ENCODE data around the gene EPAS1. TPM values are rescaled to one million over a fixed set of nuclear protein-coding genes. Genes with fewer than 3 reads are reported as not detected.

EPAS1 gene
- total RNA-seq, 1 experiment from 2014 or later, result 8.5 TPM

DNA sequence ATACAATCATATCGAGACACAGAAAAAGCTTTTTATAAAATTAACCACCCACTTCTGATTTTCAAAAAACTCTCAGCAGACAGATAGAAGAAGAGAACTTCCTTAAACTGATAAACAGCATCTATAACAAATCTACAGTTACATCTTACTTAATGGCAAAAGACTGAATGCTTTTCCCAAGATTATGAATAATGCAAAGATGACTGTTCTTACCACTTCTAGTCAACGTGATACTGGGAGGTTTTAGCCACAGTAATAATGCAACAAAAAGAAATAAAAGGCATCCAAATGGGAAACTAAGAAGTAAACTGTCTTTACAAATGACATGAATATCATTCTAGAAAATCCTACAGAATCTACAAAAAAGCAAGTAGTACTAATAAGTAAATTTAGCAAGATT, 124.2 kb downstream of the EPAS1 start (continued):
- TF ChIP-seq, protein P1, sequence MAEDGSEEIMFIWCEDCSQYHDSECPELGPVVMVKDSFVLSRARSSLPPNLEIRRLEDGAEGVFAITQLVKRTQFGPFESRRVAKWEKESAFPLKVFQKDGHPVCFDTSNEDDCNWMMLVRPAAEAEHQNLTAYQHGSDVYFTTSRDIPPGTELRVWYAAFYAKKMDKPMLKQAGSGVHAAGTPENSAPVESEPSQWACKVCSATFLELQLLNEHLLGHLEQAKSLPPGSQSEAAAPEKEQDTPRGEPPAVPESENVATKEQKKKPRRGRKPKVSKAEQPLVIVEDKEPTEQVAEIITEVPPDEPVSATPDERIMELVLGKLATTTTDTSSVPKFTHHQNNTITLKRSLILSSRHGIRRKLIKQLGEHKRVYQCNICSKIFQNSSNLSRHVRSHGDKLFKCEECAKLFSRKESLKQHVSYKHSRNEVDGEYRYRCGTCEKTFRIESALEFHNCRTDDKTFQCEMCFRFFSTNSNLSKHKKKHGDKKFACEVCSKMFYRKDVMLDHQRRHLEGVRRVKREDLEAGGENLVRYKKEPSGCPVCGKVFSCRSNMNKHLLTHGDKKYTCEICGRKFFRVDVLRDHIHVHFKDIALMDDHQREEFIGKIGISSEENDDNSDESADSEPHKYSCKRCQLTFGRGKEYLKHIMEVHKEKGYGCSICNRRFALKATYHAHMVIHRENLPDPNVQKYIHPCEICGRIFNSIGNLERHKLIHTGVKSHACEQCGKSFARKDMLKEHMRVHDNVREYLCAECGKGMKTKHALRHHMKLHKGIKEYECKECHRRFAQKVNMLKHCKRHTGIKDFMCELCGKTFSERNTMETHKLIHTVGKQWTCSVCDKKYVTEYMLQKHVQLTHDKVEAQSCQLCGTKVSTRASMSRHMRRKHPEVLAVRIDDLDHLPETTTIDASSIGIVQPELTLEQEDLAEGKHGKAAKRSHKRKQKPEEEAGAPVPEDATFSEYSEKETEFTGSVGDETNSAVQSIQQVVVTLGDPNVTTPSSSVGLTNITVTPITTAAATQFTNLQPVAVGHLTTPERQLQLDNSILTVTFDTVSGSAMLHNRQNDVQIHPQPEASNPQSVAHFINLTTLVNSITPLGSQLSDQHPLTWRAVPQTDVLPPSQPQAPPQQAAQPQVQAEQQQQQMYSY (CRISPR knock-in tag; IDR thresholded peaks at IDR 0.05), result no peak
- no peak for TF ChIP-seq ZNF416 (CRISPR knock-in tag; IDR thresholded peaks at IDR 0.05)

DNA sequence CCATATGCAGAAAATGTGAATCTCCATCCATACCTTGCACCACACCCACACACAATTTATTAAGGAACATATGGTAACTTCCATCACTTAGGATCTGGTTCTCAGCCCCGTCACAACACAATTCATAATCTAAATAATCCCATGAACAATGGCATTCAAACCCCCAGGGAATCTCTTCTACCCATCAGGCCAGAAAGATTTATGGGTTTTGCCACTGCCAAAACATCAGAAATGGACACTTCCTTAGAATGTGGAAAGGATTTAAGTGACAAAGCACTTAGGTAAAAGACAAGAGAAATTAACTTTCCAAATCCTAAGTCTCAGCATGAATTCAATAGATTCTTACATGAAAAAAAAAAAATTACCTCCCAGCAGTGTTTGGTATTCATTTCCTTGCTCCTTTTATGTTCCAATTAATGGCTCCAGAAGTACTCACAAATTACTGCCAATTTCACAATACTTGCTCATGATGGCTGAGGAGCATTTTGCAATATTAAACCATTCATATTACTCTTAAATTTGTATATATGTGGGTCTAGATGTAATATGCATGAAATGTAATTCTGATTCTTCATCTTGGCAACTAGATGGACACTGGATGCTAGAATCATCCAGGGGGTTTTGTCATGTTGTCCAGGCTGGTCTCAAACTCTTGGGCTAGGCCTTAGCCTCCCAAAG, 125.6 kb downstream of the EPAS1 start:
- ATAC-seq, result no peak

DNA sequence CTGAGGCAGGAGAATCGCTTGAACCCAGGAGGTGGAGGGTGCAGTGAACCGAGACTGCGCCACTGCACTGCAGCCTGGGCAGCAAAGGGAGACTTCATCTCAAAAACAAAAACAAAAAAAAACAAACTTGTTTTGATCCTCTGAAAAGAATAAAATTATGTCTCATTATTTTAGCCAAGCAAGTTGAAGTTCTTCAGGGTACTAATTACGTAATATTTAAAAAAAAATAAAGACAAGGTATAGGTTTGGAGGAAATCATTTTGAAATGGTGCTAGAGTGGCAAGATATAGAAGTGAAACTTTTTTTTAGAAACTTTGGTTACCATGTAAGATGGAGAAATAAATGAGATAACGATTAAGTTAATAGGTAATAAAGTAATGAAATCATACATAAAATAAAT, 127.7 kb downstream of the EPAS1 start:
- H3K4me1 Mint-ChIP-seq, result no peaks in the 10 kb centered on the region
- POLR2A ChIA-PET, result interaction anchor here (0.7 kb wide), 1 partner anchor 773 kb away, joined by 3 read pairs; no protein-coding TSS in a partner anchor
- DNase-seq (ENCODE audit: low spot score), result no peak
- no peak overlapping the region for H3K4me3 Mint-ChIP-seq
- no peaks in the 10 kb centered on the region for H3K27me3 Mint-ChIP-seq (ENCODE audit: low read depth)
- no peak for ATAC-seq
- no peak overlapping the region for H3K27ac Mint-ChIP-seq
- H3K9me3 Mint-ChIP-seq, result peaks cover 11% of the 10 kb centered on the region
- no peaks in the 10 kb centered on the region; the same call in 1 of the 2 replicates for H3K36me3 Mint-ChIP-seq
- CTCF ChIA-PET, result no interaction called here
- TF ChIP-seq RORB (CRISPR knock-in tag; IDR thresholded peaks at IDR 0.05) (no peak), JUN (CRISPR knock-in tag; IDR thresholded peaks at IDR 0.05) (no peak), GTF2I (CRISPR knock-in tag; conservative IDR thresholded peaks at IDR 0.05) (no peak), ATF1 (CRISPR knock-in tag; IDR thresholded peaks at IDR 0.05) (no peak), FOXP1 (CRISPR knock-in tag; IDR thresholded peaks at IDR 0.05; ENCODE audit: borderline replicate concordance) (no peak), RELA (CRISPR knock-in tag; IDR thresholded peaks at IDR 0.05; ENCODE audit: borderline replicate concordance) (no peak), MYBL2 (CRISPR knock-in tag; IDR thresholded peaks at IDR 0.05) (no peak)
- TF ChIP-seq, protein P2, sequence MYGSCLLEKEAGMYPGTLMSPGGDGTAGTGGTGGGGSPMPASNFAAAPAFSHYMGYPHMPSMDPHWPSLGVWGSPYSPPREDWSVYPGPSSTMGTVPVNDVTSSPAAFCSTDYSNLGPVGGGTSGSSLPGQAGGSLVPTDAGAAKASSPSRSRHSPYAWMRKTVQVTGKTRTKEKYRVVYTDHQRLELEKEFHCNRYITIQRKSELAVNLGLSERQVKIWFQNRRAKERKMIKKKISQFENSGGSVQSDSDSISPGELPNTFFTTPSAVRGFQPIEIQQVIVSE (CRISPR knock-in tag; IDR thresholded peaks at IDR 0.05; ENCODE audit: borderline replicate concordance), result no peak
- TF ChIP-seq, protein P3, sequence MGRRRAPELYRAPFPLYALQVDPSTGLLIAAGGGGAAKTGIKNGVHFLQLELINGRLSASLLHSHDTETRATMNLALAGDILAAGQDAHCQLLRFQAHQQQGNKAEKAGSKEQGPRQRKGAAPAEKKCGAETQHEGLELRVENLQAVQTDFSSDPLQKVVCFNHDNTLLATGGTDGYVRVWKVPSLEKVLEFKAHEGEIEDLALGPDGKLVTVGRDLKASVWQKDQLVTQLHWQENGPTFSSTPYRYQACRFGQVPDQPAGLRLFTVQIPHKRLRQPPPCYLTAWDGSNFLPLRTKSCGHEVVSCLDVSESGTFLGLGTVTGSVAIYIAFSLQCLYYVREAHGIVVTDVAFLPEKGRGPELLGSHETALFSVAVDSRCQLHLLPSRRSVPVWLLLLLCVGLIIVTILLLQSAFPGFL (CRISPR knock-in tag; IDR thresholded peaks at IDR 0.05; ENCODE audit: borderline replicate concordance), result no peak
- TF ChIP-seq, protein P4, sequence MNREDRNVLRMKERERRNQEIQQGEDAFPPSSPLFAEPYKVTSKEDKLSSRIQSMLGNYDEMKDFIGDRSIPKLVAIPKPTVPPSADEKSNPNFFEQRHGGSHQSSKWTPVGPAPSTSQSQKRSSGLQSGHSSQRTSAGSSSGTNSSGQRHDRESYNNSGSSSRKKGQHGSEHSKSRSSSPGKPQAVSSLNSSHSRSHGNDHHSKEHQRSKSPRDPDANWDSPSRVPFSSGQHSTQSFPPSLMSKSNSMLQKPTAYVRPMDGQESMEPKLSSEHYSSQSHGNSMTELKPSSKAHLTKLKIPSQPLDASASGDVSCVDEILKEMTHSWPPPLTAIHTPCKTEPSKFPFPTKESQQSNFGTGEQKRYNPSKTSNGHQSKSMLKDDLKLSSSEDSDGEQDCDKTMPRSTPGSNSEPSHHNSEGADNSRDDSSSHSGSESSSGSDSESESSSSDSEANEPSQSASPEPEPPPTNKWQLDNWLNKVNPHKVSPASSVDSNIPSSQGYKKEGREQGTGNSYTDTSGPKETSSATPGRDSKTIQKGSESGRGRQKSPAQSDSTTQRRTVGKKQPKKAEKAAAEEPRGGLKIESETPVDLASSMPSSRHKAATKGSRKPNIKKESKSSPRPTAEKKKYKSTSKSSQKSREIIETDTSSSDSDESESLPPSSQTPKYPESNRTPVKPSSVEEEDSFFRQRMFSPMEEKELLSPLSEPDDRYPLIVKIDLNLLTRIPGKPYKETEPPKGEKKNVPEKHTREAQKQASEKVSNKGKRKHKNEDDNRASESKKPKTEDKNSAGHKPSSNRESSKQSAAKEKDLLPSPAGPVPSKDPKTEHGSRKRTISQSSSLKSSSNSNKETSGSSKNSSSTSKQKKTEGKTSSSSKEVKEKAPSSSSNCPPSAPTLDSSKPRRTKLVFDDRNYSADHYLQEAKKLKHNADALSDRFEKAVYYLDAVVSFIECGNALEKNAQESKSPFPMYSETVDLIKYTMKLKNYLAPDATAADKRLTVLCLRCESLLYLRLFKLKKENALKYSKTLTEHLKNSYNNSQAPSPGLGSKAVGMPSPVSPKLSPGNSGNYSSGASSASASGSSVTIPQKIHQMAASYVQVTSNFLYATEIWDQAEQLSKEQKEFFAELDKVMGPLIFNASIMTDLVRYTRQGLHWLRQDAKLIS (CRISPR knock-in tag; IDR thresholded peaks at IDR 0.05; ENCODE audit: borderline replicate concordance), result no peak
- TF ChIP-seq, protein P5, sequence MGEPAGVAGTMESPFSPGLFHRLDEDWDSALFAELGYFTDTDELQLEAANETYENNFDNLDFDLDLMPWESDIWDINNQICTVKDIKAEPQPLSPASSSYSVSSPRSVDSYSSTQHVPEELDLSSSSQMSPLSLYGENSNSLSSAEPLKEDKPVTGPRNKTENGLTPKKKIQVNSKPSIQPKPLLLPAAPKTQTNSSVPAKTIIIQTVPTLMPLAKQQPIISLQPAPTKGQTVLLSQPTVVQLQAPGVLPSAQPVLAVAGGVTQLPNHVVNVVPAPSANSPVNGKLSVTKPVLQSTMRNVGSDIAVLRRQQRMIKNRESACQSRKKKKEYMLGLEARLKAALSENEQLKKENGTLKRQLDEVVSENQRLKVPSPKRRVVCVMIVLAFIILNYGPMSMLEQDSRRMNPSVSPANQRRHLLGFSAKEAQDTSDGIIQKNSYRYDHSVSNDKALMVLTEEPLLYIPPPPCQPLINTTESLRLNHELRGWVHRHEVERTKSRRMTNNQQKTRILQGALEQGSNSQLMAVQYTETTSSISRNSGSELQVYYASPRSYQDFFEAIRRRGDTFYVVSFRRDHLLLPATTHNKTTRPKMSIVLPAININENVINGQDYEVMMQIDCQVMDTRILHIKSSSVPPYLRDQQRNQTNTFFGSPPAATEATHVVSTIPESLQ (CRISPR knock-in tag; IDR thresholded peaks at IDR 0.05), result no peak

More for the DNA sequence above, 125.6 kb downstream of the EPAS1 start:
- H3K9me3 Mint-ChIP-seq, result peaks cover 29% of the 10 kb centered on the region
- peaks cover 16% of the 10 kb centered on the region for H3K36me3 Mint-ChIP-seq
- H3K4me3 Mint-ChIP-seq, result no peak overlapping the region
- no peaks in the 10 kb centered on the region for H3K27me3 Mint-ChIP-seq (ENCODE audit: low read depth)
- H3K27ac Mint-ChIP-seq, result no peak overlapping the region
- ChIA-PET CTCF (no interaction called here), POLR2A (no interaction called here)
- TF ChIP-seq, protein P6, sequence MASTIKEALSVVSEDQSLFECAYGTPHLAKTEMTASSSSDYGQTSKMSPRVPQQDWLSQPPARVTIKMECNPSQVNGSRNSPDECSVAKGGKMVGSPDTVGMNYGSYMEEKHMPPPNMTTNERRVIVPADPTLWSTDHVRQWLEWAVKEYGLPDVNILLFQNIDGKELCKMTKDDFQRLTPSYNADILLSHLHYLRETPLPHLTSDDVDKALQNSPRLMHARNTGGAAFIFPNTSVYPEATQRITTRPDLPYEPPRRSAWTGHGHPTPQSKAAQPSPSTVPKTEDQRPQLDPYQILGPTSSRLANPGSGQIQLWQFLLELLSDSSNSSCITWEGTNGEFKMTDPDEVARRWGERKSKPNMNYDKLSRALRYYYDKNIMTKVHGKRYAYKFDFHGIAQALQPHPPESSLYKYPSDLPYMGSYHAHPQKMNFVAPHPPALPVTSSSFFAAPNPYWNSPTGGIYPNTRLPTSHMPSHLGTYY (CRISPR knock-in tag; IDR thresholded peaks at IDR 0.05), result no peak
- TF ChIP-seq TP53 (CRISPR knock-in tag; IDR thresholded peaks at IDR 0.05), result no peak
- TF ChIP-seq, protein P7, sequence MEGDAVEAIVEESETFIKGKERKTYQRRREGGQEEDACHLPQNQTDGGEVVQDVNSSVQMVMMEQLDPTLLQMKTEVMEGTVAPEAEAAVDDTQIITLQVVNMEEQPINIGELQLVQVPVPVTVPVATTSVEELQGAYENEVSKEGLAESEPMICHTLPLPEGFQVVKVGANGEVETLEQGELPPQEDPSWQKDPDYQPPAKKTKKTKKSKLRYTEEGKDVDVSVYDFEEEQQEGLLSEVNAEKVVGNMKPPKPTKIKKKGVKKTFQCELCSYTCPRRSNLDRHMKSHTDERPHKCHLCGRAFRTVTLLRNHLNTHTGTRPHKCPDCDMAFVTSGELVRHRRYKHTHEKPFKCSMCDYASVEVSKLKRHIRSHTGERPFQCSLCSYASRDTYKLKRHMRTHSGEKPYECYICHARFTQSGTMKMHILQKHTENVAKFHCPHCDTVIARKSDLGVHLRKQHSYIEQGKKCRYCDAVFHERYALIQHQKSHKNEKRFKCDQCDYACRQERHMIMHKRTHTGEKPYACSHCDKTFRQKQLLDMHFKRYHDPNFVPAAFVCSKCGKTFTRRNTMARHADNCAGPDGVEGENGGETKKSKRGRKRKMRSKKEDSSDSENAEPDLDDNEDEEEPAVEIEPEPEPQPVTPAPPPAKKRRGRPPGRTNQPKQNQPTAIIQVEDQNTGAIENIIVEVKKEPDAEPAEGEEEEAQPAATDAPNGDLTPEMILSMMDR (IDR thresholded peaks at IDR 0.05), result no peak
- no peak for DNase-seq (ENCODE audit: low spot score)
- no peaks in the 10 kb centered on the region for H3K4me1 Mint-ChIP-seq

Measured in WTC11 (cell line).